GM18526 (cell line): ENCODE data around the gene DDX24.

Experiments used
- POLR2A ChIP-seq: IDR thresholded peaks from 3 replicates; pipeline ENCODE4 v1.6.1; 2011; ENCODE audit not compliant: insufficient read length; ENCODE audit errors: extremely low read depth

The DDX24 gene

DNA sequence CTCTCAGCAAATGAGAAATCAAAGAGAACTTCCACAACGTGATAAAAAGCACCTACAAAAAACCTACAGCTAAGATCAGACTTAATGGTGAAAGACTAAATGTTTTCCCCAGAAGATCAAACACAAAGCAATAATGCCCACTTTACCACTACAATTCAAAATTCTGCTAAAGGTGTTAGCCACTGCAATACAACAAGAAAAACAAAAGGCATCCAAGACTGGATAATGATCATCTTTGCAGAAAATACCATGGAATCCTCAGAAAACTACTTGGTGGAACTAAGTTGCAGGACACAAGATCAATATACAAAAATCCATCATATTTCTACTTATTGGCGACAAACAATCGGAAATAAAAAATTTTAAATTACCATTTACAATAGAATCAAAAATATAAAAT is 6.5 kb downstream of the DDX24 start:
- TF ChIP-seq POLR2A, result no peak

DNA sequence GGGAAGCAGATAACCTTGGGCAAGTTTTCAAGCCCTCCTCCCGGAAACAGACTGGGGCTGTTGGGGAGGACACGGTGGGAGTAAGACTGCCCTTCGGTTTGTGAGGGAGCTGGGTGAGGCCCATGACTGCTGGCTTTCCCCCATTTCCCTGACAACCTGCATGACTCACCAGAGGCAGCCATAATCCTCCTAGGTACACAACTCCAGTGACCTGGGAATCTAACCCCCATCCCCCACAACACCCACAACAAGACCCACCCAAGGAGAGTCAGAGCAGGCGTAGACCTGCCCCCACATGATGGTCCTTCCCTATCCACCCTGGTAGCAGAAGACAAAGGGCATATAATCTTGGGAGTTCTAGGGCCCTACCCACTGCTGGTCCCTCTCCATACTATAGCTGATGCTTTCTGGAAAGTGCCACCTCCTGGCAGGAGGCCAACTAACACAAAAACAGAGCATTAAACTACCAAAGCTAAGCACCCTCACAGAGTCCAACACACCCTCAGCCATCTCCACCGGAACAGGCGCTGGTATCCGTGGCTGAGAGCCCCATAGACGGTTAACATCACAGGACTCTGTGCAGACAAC is 14.8 kb downstream of the DDX24 start:
- TF ChIP-seq POLR2A, result no peak

DNA sequence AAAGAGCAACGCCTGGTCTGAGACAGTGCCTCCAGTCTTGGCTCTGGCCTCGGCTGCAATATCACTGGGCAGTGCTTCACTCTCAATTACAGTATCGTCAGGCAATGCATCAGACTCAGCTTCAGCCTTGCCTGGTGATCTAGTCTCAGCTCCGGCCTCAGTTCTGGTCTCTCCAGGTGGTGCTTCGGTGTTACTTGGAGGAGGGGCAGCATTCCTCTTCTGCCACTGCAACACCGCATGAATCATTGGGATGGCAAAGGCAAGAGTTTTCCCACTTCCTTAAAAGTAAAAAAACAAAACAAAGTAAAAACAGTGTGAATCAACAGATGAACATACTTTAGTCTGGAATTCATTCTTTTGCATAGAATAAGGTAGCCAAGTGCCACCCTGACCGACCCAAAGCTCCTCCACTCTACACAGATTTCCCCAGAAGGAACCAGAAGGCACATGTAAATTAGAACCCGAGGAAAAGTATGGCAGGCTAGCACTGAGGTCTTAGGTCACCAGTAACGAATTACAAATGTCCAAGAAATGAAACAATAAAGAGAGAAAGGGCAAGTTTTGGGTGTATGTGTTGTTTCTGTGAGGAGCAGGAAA is 18.6 kb downstream of the DDX24 start:
- TF ChIP-seq POLR2A, result no peak

DNA sequence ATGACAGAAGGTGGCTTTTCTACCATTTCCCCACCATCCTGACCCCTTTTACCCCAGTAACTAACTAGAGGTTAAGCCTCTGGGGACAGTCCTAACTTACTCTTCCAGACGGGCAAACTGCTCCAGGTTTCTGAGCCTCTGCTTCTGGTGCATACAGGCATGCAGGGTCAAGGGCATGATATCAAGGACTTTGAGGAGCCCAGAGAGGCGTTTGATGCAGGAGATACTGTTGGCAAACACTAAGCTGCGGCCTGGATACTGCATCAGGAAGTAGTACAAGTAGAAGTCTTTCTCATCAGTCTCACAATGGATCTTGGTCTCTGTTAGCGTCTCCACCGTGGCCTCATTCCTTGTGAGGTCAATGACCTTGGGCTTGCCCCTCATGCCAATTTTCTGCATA is 21.0 kb downstream of the DDX24 start:
- no peak for TF ChIP-seq POLR2A

DNA sequence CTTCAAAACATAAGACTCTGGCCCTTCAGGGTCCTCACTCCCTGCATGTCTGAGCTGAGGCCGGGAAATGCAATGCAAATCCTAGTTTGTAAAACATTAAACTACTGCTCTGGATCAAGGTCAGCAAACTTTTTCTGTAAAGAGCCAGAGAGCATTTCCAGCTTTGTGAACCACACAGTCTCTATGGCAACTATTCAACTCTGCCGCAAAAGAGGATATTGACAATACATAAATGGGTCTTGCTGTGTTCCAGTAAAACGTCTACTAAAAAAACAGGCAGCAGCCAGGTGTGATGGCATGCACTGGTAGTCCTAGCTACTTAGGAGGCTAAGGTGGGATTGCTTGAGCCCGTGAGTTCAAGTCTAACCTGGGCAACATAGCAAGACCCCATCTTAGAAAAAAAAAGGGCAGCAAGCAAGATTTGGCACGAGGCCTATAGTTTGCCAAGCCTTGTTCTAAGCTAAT is 22.3 kb downstream of the DDX24 start:
- TF ChIP-seq POLR2A, result no peak

DNA sequence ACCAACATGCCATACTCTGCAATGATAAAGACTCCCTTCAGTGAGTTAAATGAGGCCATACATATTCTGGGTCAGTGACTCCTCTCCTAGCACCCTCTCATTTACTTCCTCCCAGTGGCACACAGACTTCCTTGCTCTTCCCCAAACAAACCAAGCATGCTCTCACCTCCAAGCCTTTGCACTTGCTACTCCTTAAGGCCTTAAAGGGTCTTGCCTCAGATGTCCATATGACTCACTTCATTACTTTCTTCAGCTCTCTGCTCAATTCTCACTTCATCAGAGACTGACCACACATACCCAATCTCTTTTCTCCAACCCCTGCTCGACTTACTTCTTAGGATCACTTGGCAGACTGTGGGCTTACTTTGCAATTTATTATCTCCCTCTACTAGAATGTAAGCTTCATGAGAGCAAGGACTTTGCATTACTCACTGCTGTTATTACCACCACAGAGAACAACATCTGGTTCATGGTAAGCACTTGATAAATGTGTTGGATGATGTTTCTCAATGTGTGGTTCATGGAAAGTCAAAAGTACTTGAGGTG is 22.8 kb downstream of the DDX24 start:
- TF ChIP-seq POLR2A, result no peak

DNA sequence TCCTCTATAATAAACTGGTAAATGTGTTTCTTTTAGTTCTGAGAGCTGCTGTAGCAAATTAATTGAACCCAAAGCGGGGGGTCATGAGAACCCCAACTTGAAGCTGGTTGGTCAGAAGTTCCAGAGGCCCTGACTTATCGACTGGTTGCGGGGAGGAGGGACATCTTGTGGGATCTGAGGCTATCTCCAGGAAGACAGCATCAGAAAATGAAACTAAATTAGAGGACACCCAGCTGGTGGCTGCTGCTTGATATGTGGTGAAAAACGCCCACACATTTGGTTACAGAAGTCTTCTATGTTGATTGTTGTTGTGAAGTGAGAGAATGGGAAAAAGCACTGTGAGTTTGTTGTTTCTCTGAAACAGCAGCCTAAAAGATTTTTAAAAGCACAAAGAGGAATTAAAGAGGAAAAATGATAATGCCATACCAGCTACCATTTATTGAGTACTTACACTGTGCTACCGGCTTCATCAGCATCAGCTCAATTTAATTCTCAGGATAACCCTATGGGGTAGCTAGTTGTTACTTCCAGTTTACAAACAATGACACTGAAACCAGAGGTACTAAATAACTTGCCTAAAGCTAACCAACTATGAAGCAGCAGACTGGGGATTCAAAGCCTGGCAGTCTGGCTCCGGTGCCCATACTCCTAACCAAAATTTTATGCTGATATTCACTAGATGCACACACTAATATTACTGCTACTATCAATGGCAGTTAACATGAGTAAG is 24.3 kb downstream of the DDX24 start:
- no peak for TF ChIP-seq POLR2A

DNA sequence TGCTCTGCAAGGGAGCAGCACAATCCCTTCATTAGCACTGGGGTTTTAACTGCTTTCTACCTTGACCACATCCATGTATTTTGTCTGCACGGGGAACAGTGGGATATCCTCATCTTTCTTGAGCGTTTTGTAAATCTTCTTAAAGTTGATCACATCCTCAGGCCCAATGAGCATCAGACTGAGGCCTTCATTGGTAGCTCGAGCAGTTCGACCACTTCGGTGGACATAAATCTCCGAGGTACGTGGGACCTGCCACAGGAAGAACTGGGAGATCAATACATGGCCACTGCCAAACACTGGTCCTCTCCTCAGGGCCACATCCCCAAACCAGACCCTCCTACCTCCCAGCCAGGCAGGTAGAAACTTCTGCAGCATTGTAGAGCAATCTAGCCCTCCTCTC is 26.1 kb downstream of the DDX24 start:
- TF ChIP-seq POLR2A, result no peak

DNA sequence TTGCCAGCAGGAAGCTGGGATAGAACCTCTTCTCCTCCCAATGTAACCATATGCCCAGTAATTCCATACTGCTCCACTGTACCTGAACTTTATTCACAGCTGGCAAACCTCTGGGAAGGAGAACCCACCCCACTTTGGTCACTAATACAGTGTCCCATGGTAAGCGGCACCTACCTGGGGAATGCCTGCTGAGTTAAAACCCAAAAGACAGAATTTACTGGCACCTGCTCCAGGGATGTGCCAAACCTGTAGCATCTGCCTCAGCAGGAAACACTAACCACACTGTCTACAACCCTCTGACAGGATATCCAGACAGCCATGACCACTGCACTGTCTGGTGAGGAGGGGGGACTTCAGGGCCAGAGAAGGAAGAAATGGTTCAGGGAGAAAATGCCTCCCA is 26.6 kb downstream of the DDX24 start:
- TF ChIP-seq POLR2A, result no peak

DNA sequence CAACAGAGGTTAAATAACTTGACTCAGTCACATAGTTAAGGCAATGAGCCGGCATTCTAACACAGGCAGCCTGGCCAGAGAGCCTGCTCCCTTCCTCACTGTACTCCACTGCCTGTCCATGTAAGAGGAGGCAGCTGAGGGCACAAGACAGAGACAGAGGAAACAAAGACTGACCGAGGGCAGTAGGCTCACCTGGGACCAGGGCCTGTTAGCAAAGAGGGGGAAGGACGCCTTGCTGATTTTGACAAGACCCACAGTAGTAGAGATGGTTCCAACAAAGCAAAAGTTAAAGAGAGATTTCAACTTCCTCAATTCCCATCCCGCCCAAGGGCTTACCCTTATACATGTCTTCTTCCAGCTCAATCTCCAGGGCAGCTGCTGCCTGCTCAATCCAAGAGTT is 28.3 kb downstream of the DDX24 start:
- no peak for TF ChIP-seq POLR2A

DNA sequence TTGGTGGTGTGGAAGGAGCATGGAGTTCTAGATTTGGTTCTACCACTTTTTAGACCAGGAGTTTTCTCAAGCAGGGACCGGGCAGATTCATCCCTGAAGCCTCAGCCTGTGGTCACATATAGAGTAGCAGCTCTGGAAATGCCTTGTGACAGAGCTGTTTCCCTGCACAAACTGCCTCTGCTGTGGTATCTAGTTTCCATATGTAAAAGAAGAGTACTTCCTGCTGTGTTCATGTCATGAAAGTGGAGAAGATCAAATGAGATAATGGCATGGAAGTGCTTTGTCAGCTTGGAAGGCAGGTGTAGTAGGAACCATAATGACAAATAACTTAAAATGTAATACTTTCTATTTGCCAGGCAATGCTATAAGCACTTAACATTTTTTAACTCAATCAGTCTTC is 28.8 kb downstream of the DDX24 start:
- no peak for TF ChIP-seq POLR2A

DNA sequence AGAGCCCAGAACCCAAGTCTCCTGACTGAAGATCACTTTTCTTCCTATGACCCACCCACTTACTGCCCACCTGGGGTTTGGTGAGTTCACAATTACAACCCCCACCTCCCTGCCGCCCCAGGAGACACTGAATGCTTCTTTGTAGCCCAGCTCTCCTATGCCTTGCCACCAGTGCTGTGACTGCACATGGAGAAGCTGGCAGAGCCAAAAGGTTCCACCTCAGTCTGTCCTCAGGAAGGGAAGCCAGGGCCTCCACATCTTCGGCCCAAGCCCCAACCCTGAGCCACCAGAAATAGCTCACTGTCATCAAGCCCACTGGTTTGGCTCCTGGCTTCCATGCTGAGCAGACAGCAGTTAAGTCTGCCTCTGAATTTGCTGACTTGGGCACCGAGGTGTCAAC is 29.2 kb downstream of the DDX24 start:
- TF ChIP-seq POLR2A, result no peak

DNA sequence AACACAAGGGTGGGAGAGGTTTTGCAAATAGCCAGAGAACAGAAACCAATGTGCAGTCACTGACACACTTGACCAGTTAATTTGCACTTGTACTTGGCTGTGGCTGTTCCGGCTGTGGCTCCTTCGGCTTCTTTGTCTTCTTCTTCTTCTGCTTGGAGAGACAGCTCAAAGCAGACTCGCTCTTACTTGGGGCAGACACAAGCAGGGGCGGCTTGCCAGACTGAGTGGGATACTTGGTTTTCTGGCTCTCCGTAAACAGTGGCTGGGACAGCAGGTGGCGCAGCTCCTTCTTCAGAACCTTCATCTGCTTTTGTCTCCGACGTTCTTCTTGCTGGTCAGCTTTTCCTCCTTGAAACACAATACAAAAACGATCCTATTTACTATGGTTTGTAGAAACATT is 29.9 kb downstream of the DDX24 start:
- no peak for TF ChIP-seq POLR2A

DNA sequence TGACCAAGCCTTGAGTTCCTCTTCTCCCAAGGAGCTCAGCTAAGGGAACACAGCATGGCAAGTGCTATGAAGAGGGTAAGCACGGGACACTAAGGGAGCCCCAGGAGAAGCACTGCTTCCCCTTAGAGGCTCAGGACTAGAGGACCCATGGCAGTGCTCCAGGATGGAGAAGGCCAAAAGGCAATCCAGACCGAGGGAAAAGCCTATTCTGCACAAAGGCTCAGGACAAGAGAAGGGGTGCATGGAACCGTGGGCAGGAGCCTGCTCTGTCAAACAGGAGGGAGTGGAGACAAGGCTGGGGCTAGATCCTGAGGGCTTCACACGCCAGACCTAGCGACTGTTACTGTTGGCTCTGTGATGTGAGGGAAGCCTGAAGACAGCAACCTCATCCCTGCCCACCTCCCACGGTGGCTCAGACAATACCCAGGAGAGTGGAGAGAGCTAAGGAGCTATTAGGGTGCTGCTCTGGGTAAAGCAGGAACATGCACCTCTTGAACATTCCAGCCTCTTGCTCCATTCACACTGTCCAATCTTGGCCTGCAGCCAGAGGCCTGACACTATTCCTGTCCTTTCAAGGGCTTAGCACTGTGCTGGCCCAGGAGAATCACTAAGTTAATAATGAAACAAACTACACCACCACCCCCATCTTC is 30.6 kb downstream of the DDX24 start:
- TF ChIP-seq POLR2A, result no peak

DNA sequence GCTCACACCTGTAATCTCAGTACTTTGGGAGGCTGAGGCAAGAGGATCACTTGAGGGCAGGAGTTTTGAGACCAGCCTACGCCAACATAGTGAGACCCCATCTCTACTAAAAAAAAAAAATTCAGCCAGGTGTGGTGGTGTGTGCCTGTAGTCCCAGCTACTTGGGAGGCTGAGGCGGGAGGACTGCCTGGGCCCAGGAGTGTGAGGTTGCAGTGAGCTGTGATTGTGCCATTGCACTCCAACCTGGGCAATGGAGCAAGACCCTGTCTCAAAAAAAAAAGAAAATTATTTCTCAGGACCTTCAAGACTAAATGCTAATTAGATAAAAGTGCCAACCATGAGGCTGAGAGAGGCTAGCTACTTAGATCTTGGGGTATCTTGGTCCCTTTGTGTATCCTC is 31.4 kb downstream of the DDX24 start:
- TF ChIP-seq POLR2A, result no peak
